Measurements from ENCODE around the gene CREBBP.
A peak's percentile ranks its signal among the peaks of the same experiment; 100 is the strongest.

The CREBBP gene

GRCh38 chr16:3690470-3690928, 190.0 kb downstream of the CREBBP start:
- peak overlapping the region; percentile 41 for H3K4me3 ChIP-seq (ENCODE audit: low read depth, low read length)
- H3K27ac ChIP-seq, result no peak overlapping the region
- DNase-seq, result peak; percentile 96
- TF ChIP-seq CTCF (IDR thresholded peaks at IDR 0.05; ENCODE audit: low read depth, low read length, missing control alignments), result peak; percentile 97
- H3K27me3 ChIP-seq (replicated peaks), result no peaks in the 10 kb centered on the region
- in situ Hi-C loops (cut with HindIII; ENCODE audit: low pct_ligation_motif_present, low sequenced_read_pairs), result no loop called here
- peaks cover 4% of the 10 kb centered on the region for H3K36me3 ChIP-seq (replicated peaks)

- Histone ChIP-seq H3K36me3 (replicated peaks) (peaks cover 4% of the 10 kb centered on the region), H3K27ac (no peak overlapping the region), H3K27me3 (replicated peaks) (no peaks in the 10 kb centered on the region), H3K4me3 (ENCODE audit: low read depth, low read length) (no peak overlapping the region)
- DNase-seq, result no peak
- TF ChIP-seq CTCF (IDR thresholded peaks at IDR 0.05; ENCODE audit: low read depth, low read length, missing control alignments), result no peak
- in situ Hi-C loops (cut with HindIII; ENCODE audit: low pct_ligation_motif_present, low sequenced_read_pairs), result no loop called here
Measured at GRCh38 chr16:3689731-3690130, 190.8 kb downstream of the CREBBP start.

- H3K36me3 ChIP-seq (replicated peaks), result peaks cover 4% of the 10 kb centered on the region
- no peaks in the 10 kb centered on the region for H3K27me3 ChIP-seq (replicated peaks)
- in situ Hi-C loops (cut with HindIII; ENCODE audit: low pct_ligation_motif_present, low sequenced_read_pairs), result no loop called here
- H3K4me3 ChIP-seq (ENCODE audit: low read depth, low read length), result no peak overlapping the region
- H3K27ac ChIP-seq, result no peak overlapping the region
- DNase-seq, result no peak
- TF ChIP-seq CTCF (IDR thresholded peaks at IDR 0.05; ENCODE audit: low read depth, low read length, missing control alignments), result no peak
Measured at GRCh38 chr16:3687792-3688191, 192.7 kb downstream of the CREBBP start.

GRCh38 chr16:3687021-3687420, 193.5 kb downstream of the CREBBP start:
- in situ Hi-C loops (cut with HindIII; ENCODE audit: low pct_ligation_motif_present, low sequenced_read_pairs), result no loop called here
- TF ChIP-seq CTCF (IDR thresholded peaks at IDR 0.05; ENCODE audit: low read depth, low read length, missing control alignments), result no peak
- peaks cover 4% of the 10 kb centered on the region for H3K36me3 ChIP-seq (replicated peaks)
- H3K27ac ChIP-seq, result no peak overlapping the region
- DNase-seq, result no peak
- H3K27me3 ChIP-seq (replicated peaks), result no peaks in the 10 kb centered on the region
- no peak overlapping the region for H3K4me3 ChIP-seq (ENCODE audit: low read depth, low read length)

DNA sequence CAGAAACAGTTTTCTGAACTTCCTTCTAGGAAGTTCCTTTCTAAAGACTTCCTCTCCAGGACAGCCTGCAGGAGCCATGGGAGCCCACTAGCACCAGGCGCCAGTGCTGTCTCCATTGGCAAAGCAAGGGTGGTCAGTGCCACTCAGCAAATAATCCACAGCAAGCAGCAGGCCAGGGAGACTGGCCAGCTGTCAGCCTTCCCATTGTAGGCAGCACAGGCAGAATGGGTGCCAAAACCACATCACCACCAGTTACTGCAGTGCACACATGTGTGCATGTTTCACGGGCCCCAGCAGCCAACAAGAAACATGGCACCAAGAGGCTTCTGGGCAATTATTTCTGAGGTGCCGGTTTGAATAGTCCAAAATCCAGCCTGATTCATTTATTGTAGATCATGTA, 199.3 kb downstream of the CREBBP start:
- H3K27ac ChIP-seq, result no peak overlapping the region
- in situ Hi-C loops (cut with HindIII; ENCODE audit: low pct_ligation_motif_present, low sequenced_read_pairs), result no loop called here
- no peak for DNase-seq
- TF ChIP-seq CTCF (IDR thresholded peaks at IDR 0.05; ENCODE audit: low read depth, low read length, missing control alignments), result no peak
- H3K27me3 ChIP-seq (replicated peaks), result no peaks in the 10 kb centered on the region
- no peak overlapping the region for H3K4me3 ChIP-seq (ENCODE audit: low read depth, low read length)
- peaks cover 24% of the 10 kb centered on the region for H3K36me3 ChIP-seq (replicated peaks)

- TF ChIP-seq CTCF (IDR thresholded peaks at IDR 0.05; ENCODE audit: low read depth, low read length, missing control alignments), result no peak
- no peak overlapping the region for H3K4me3 ChIP-seq (ENCODE audit: low read depth, low read length)
- no peak for DNase-seq
- in situ Hi-C loops (cut with HindIII; ENCODE audit: low pct_ligation_motif_present, low sequenced_read_pairs), result no loop called here
- H3K27ac ChIP-seq, result no peak overlapping the region
- H3K36me3 ChIP-seq (replicated peaks), result peaks cover 40% of the 10 kb centered on the region
- no peaks in the 10 kb centered on the region for H3K27me3 ChIP-seq (replicated peaks)
Measured at GRCh38 chr16:3677994-3678393, 202.5 kb downstream of the CREBBP start.
